ENCODE results near the gene ZMYM4.

DNA sequence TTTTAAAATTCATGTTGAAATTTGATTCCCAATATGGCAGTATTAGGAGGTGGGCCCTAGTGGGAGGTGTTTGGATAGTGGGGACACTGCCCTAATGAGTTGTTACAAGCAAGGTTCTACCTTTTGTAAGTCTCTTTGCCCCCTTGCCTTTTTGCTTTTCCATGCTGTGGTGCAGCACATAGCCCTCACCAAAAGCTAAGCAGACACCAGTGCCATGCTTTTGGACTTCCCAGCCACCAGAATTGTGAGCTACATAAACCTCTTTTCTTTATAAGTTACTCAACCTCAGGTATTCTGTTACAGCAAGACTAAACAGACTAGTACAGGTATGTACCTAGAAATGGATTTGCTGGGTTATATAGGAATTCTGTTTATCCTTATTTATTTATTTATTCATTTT is 13.7 kb downstream of the ZMYM4 start:
- TF ChIP-seq FOXM1 (IDR thresholded peaks at IDR 0.05; ENCODE audit: borderline replicate concordance, low read depth) (no peak), RAD21 (IDR thresholded peaks at IDR 0.05; ENCODE audit: low read depth) (no peak), TAF1 (IDR thresholded peaks at IDR 0.05; ENCODE audit: low read depth) (no peak)

Measured in Ishikawa (cell line).